CD4-positive, alpha-beta T cell treated with Interleukin-1 beta for 1 hour (primary cell): ENCODE results near the gene SERPINA10.
"Not testable (repeated sequence)": the region's sequence is repeated elsewhere in the genome, so short reads cannot be mapped to it uniquely, and the experiment has no call there.

ENCODE experiments used
- DNase-seq, 2 donors: peaks; one replicate each; pipeline ENCODE4 v3.0.0-alpha.2; 2020 to 2022

SERPINA10 gene

GRCh38 chr14:94313991-94314655, 21.1 kb upstream of the SERPINA10 start:
- no peak for DNase-seq

- DNase-seq: no peak
Measured at GRCh38 chr14:94312481-94313246, 19.6 kb upstream of the SERPINA10 start.

GRCh38 chr14:94310248-94310647, 17.2 kb upstream of the SERPINA10 start:
- no peak for DNase-seq

- no peak for DNase-seq
Measured at GRCh38 chr14:94309721-94310120, 16.7 kb upstream of the SERPINA10 start.

- no peak for DNase-seq
Measured at GRCh38 chr14:94307410-94307992, 14.4 kb upstream of the SERPINA10 start.

GRCh38 chr14:94306047-94306978, 13.2 kb upstream of the SERPINA10 start:
- DNase-seq: no peak

- DNase-seq: no peak
Measured at GRCh38 chr14:94305620-94306019, 12.6 kb upstream of the SERPINA10 start.

GRCh38 chr14:94304243-94304642, 11.2 kb upstream of the SERPINA10 start:
- DNase-seq: no peak

- no peak for DNase-seq
Measured at GRCh38 chr14:94303111-94303510, 10.0 kb upstream of the SERPINA10 start.

- no peak for DNase-seq
Measured at GRCh38 chr14:94298130-94298529, 5.1 kb upstream of the SERPINA10 start.

- not testable (repeated sequence) for DNase-seq
Measured at GRCh38 chr14:94296181-94296545, 3.1 kb upstream of the SERPINA10 start.

GRCh38 chr14:94295360-94296180, 2.5 kb upstream of the SERPINA10 start:
- no peak for DNase-seq

- DNase-seq: no peak
Measured at GRCh38 chr14:94293578-94293924, 483 bp upstream of the SERPINA10 start.

- no peak for DNase-seq
Measured at GRCh38 chr14:94292526-94292871, 569 bp downstream of the SERPINA10 start.

GRCh38 chr14:94291906-94292525, 1.1 kb downstream of the SERPINA10 start:
- DNase-seq: no peak

GRCh38 chr14:94291159-94291905, 1.7 kb downstream of the SERPINA10 start:
- DNase-seq: no peak

GRCh38 chr14:94290197-94290596, 2.9 kb downstream of the SERPINA10 start:
- DNase-seq: no peak

- DNase-seq: no peak
Measured at GRCh38 chr14:94288610-94289465, 4.2 kb downstream of the SERPINA10 start.

GRCh38 chr14:94285158-94285557, 7.9 kb downstream of the SERPINA10 start:
- DNase-seq: no peak

- DNase-seq: no peak
Measured at GRCh38 chr14:94284221-94284620, 8.8 kb downstream of the SERPINA10 start.
